B cell (primary cell): ENCODE data around the gene GRID1. TPM values are rescaled to one million over a fixed set of nuclear protein-coding genes. Genes with fewer than 3 reads are reported as not detected.

Experiments
- ATAC-seq: fragments of 200-7000 bp; cut with Tn5 transposase; one replicate; pipeline ENCODE4 v1.10.0; 2021; ENCODE audit warnings: low read depth, mild to moderate bottlenecking, moderate number of reproducible peaks, moderate library complexity
- CTCF ChIA-PET: fragments of 350-600 bp; sonication (Branson Sonifier 250); formaldehyde crosslinking; loops from one replicate; lab custom pipeline; 2021; ENCODE audit warnings: antibody characterized with exemption, inconsistent platforms; lab: Charles Lee
- POLR2A ChIA-PET: fragments of 350-600 bp; sonication (Branson Sonifier 250); formaldehyde crosslinking; loops from one replicate; lab custom pipeline; 2021; ENCODE audit warnings: antibody characterized with exemption; lab: Charles Lee
- DNase-seq: peaks from one replicate; pipeline ENCODE4 v3.0.0; 2013
- H2AFZ ChIP-seq: 2 replicates; pipeline ENCODE4 v1.6.1; 2012; ENCODE audit warnings: mild to moderate bottlenecking, low read depth, low read length; ENCODE audit not compliant: insufficient read depth, poor library complexity, severe bottlenecking
- H3K27ac ChIP-seq, 2 donors: 1 replicate in 1 of 2; 2 replicates in 1 of 2; pipeline ENCODE4 v1.5.1; 2012 to 2013; ENCODE audit warnings: low read length in 2 of 2, mild to moderate bottlenecking in 2 of 2, moderate library complexity in 1 of 2
- H3K27me3 ChIP-seq, 4 experiments: fragments of 200-600 bp in 1 of 4; sonication (generic) in 1 of 4; replicated peaks in 1 of 4; 1 replicate in 2 of 4; 2 replicates in 2 of 4; pipeline versions ENCODE4 v1.6.1 to v1.7.0; 2013 to 2016; ENCODE audit warnings: low read length in 3 of 4, mild to moderate bottlenecking in 2 of 4, mixed read lengths in 1 of 4, moderate library complexity in 1 of 4; ENCODE audit not compliant: insufficient read depth in 4 of 4, control insufficient read depth in 3 of 4; ENCODE audit errors: control extremely low read depth in 1 of 4
- H3K36me3 ChIP-seq, 2 experiments: replicated peaks in 1 of 2; 1 replicate in 1 of 2; 2 replicates in 1 of 2; pipeline versions ENCODE4 v1.6.1 to v1.7.1; 2013; ENCODE audit warnings: low read length in 1 of 2; ENCODE audit not compliant: insufficient read depth in 2 of 2, control insufficient read depth in 1 of 2; ENCODE audit errors: control extremely low read depth in 1 of 2, extremely low read depth in 1 of 2
- H3K4me1 ChIP-seq, 2 donors: fragments of 200-600 bp in 1 of 2; sonication (generic) in 1 of 2; 1 replicate in 1 of 2; 2 replicates in 1 of 2; pipeline versions ENCODE4 v1.5.1 to v1.6.1; 2013 to 2017; ENCODE audit warnings: low read length in 2 of 2; ENCODE audit not compliant: control insufficient read depth in 2 of 2, insufficient read depth in 2 of 2
- H3K4me2 ChIP-seq: replicated peaks from 2 replicates; pipeline ENCODE3; 2012; ENCODE audit warnings: mild to moderate bottlenecking, low read depth, low read length; ENCODE audit not compliant: poor library complexity, severe bottlenecking
- H3K4me3 ChIP-seq, 5 experiments: fragments of 200-600 bp in 1 of 5; sonication (generic) in 1 of 5; 1 replicate in 3 of 5; 2 replicates in 2 of 5; pipeline versions ENCODE4 v1.5.1 to v1.7.0; 2011 to 2016; ENCODE audit warnings: low read length in 4 of 5, mild to moderate bottlenecking in 4 of 5, low read depth in 2 of 5, control low read depth in 1 of 5, moderate library complexity in 1 of 5; ENCODE audit not compliant: insufficient read depth in 1 of 5; ENCODE audit errors: control extremely low read depth in 1 of 5, extremely low read depth in 1 of 5
- H3K79me2 ChIP-seq: fragments of 200-600 bp; sonication (generic); one replicate; pipeline ENCODE4 v1.6.0; 2016; ENCODE audit warnings: low read length; ENCODE audit not compliant: control insufficient read depth, insufficient read depth
- H3K9ac ChIP-seq: fragments of 200-600 bp; sonication (generic); 2 replicates; pipeline ENCODE4 v1.6.1; 2017; ENCODE audit warnings: mild to moderate bottlenecking, low read length, moderate library complexity
- H3K9me3 ChIP-seq, 3 donors: one replicate each; pipeline versions ENCODE4 v1.6.1 to v1.7.1; 2013; ENCODE audit warnings: low read length in 2 of 3; ENCODE audit not compliant: control insufficient read depth in 2 of 3, insufficient read depth in 1 of 3; ENCODE audit errors: control extremely low read depth in 1 of 3
- H4K20me1 ChIP-seq: 2 replicates; pipeline ENCODE4 v1.6.0; 2012; ENCODE audit warnings: mild to moderate bottlenecking, low read length; ENCODE audit not compliant: insufficient read depth, control insufficient read depth, poor library complexity, severe bottlenecking
- H3K27ac Mint-ChIP-seq: one replicate; pipeline ENCODE4 v1.8.0; 2021; ENCODE audit warnings: mixed read lengths
- H3K27me3 Mint-ChIP-seq: one replicate; pipeline ENCODE4 v1.8.0; 2021; ENCODE audit warnings: mixed read lengths
- H3K4me1 Mint-ChIP-seq: one replicate; pipeline ENCODE4 v1.8.0; 2021; ENCODE audit warnings: mixed read lengths
- H3K4me3 Mint-ChIP-seq: one replicate; pipeline ENCODE4 v1.8.0; 2021; ENCODE audit warnings: mixed read lengths
- H3K9me3 Mint-ChIP-seq: one replicate; pipeline ENCODE4 v1.8.0; 2022; ENCODE audit warnings: mixed read lengths; ENCODE audit not compliant: insufficient read depth
- EZH2 ChIP-seq: IDR thresholded peaks from 2 replicates; pipeline ENCODE4 v1.6.1; 2012; ENCODE audit warnings: borderline replicate concordance, low read depth, mild to moderate bottlenecking, moderate library complexity, low read length; ENCODE audit not compliant: insufficient read depth, poor library complexity, severe bottlenecking
- WGBS: methylation state at CpG from one replicate; pipeline ENCODE4 v1.1.5; 2013; ENCODE audit warnings: missing lambda C conversion rate; ENCODE audit not compliant: insufficient coverage; 5-methylcytosine and 5-hydroxymethylcytosine counted together
- intact Hi-C: fragments of 100-400 bp; cut with micrococcal nuclease; formaldehyde crosslinking; loops from one replicate; pipeline ENCODE4 v1.10.0; 2022
- polyA plus RNA-seq: library from polyadenylated mRNA; depleted of rRNA; stranded (reverse); fragments of >200 nt; gene quantifications from 2 replicates; pipeline ENCODE4 v1.2.3, GENCODE V29; 2012
- total RNA-seq, 2 donors: library from RNA; stranded (reverse); fragments of 120-200 nt in 1 of 2; gene quantifications; 1 replicate in 1 of 2; 2 replicates in 1 of 2; pipeline versions ENCODE4 v1.2.3 to v1.2.4, GENCODE V29; 2013 to 2022
- TF ChIP-seq, protein P1 (sequence below): fragments of 200-600 bp; IDR thresholded peaks from one replicate; pipeline ENCODE4 v1.8.0; 2022; ENCODE audit warnings: antibody characterized with exemption, mild to moderate bottlenecking

Gene GRID1
- total and polyA plus RNA-seq, 2 donors (not counting 1 experiment from before 2014, with no cell fraction given) = not detected

DNA sequence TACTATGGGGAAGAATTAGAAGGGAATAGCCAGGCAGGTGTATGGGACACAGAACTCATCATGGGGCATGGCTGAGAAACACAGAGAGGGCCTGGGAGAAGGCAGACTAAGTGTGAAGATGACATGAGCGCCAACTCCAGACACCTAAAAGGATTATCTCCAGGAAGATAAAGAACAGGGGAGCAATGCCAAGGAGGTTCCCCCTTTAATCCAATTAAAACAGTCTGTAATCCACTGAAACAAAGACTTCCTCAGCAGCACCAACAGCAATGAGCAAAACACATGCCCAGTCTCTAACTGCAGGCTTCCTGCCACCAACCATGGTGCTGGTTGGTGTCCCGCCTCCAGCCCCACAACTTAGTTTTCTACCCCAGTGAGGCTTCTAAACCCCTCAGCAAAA is 108.9 kb downstream of the GRID1 start:
- no peaks in the 10 kb centered on the region for H3K9me3 Mint-ChIP-seq
- Histone ChIP-seq H3K4me2 (no peak overlapping the region), H3K9ac (no peak overlapping the region), H3K4me3 (no peak overlapping the region), H2AFZ (no peak overlapping the region), H3K36me3 (no peaks in the 10 kb centered on the region), H4K20me1 (no peaks in the 10 kb centered on the region), H3K27me3 (peaks cover 0 to 7% (median 0%) of the 10 kb centered on the region in 4 experiments), H3K4me1 (no peaks in the 10 kb centered on the region), H3K79me2 (no peaks in the 10 kb centered on the region), H3K27ac (no peak overlapping the region), H3K9me3 (peaks cover 0 to 4% (median 0%) of the 10 kb centered on the region in 3 donors)
- intact Hi-C loops = no loop called here
- ChIA-PET CTCF (no interaction called here), POLR2A (no interaction called here)
- DNase-seq (no peak), ATAC-seq (no peak)
- no peak for TF ChIP-seq EZH2
- TF ChIP-seq, protein P1, sequence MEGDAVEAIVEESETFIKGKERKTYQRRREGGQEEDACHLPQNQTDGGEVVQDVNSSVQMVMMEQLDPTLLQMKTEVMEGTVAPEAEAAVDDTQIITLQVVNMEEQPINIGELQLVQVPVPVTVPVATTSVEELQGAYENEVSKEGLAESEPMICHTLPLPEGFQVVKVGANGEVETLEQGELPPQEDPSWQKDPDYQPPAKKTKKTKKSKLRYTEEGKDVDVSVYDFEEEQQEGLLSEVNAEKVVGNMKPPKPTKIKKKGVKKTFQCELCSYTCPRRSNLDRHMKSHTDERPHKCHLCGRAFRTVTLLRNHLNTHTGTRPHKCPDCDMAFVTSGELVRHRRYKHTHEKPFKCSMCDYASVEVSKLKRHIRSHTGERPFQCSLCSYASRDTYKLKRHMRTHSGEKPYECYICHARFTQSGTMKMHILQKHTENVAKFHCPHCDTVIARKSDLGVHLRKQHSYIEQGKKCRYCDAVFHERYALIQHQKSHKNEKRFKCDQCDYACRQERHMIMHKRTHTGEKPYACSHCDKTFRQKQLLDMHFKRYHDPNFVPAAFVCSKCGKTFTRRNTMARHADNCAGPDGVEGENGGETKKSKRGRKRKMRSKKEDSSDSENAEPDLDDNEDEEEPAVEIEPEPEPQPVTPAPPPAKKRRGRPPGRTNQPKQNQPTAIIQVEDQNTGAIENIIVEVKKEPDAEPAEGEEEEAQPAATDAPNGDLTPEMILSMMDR = no peak
- peaks cover 41% of the 10 kb centered on the region for H3K27me3 Mint-ChIP-seq
- H3K4me3 Mint-ChIP-seq = no peak overlapping the region
- H3K4me1 Mint-ChIP-seq = no peaks in the 10 kb centered on the region
- WGBS = no CpG with 5 or more reads among the region's 2 CpGs
- no peak overlapping the region for H3K27ac Mint-ChIP-seq

GRCh38 chr10:86256690-86257315 is 109.8 kb downstream of the GRID1 start:
- H4K20me1 ChIP-seq = no peaks in the 10 kb centered on the region
- H3K27me3 ChIP-seq = peaks cover 0 to 3% (median 0%) of the 10 kb centered on the region in 4 experiments
- DNase-seq = no peak
- intact Hi-C loops = no loop called here
- H3K9ac ChIP-seq = no peak overlapping the region
- no peak for ATAC-seq
- H3K4me3 ChIP-seq = no peak overlapping the region
- Mint-ChIP-seq H3K27ac (no peak overlapping the region), H3K9me3 (no peaks in the 10 kb centered on the region), H3K4me1 (no peaks in the 10 kb centered on the region), H3K27me3 (peaks cover 38% of the 10 kb centered on the region), H3K4me3 (no peak overlapping the region)
- no peak overlapping the region for H3K27ac ChIP-seq
- H2AFZ ChIP-seq = no peak overlapping the region
- no peak overlapping the region for H3K4me2 ChIP-seq
- 86% methylated on average over 3 of the region's 4 CpGs for WGBS
- no peaks in the 10 kb centered on the region for H3K79me2 ChIP-seq
- no peaks in the 10 kb centered on the region for H3K36me3 ChIP-seq
- H3K9me3 ChIP-seq = peaks cover 0 to 8% (median 0%) of the 10 kb centered on the region in 3 donors
- H3K4me1 ChIP-seq = no peaks in the 10 kb centered on the region
- TF ChIP-seq, protein P1 = no peak
- no peak for TF ChIP-seq EZH2
- ChIA-PET CTCF (no interaction called here), POLR2A (no interaction called here)
